CD8-positive, alpha-beta memory T cell (primary cell): Measurements from ENCODE around the gene EGFL7. TPM values are rescaled to one million over a fixed set of nuclear protein-coding genes. Genes with fewer than 3 reads are reported as not detected.

Experiments used
- CTCF ChIA-PET: fragments of 350-600 bp; sonication (Branson Sonifier 250); formaldehyde crosslinking; loops from one replicate; lab custom pipeline; 2021; ENCODE audit warnings: antibody characterized with exemption; lab: Charles Lee
- POLR2A ChIA-PET: fragments of 350-600 bp; sonication (Branson Sonifier 250); formaldehyde crosslinking; loops from one replicate; lab custom pipeline; 2021; ENCODE audit warnings: antibody characterized with exemption; lab: Charles Lee
- DNase-seq, 5 donors: peaks; one replicate each; pipeline versions ENCODE4 v3.0.0 to v3.0.0-alpha.2; 2020 to 2022; ENCODE audit warnings: mixed read lengths in 1 of 5
- H3K27ac ChIP-seq: one replicate; pipeline ENCODE4 v1.7.0; 2013; ENCODE audit warnings: low read depth, mild to moderate bottlenecking, low read length, moderate library complexity
- H3K27me3 ChIP-seq: 2 replicates; pipeline ENCODE4 v1.7.0; 2013; ENCODE audit warnings: low read length, mild to moderate bottlenecking; ENCODE audit not compliant: insufficient read depth, poor library complexity, severe bottlenecking
- H3K36me3 ChIP-seq: 2 replicates; pipeline ENCODE4 v1.7.0; 2013; ENCODE audit warnings: mild to moderate bottlenecking, low read length, moderate library complexity; ENCODE audit not compliant: insufficient read depth
- H3K4me1 ChIP-seq: 2 replicates; pipeline ENCODE4 v1.7.0; 2013; ENCODE audit warnings: mild to moderate bottlenecking, low read length, moderate library complexity; ENCODE audit not compliant: insufficient read depth
- H3K4me3 ChIP-seq: 2 replicates; pipeline ENCODE4 v1.7.0; 2013; ENCODE audit warnings: mild to moderate bottlenecking, low read length
- H3K9me3 ChIP-seq: 2 replicates; pipeline ENCODE4 v1.7.0; 2013; ENCODE audit warnings: mild to moderate bottlenecking, low read length
- H3K27ac Mint-ChIP-seq, 8 donors: one replicate each; pipeline ENCODE4 v1.8.0; 2020 to 2021; ENCODE audit warnings: mixed read lengths in 8 of 8, mild to moderate bottlenecking in 6 of 8, inconsistent platforms in 3 of 8, moderate library complexity in 3 of 8
- H3K27me3 Mint-ChIP-seq, 2 donors: one replicate each; pipeline ENCODE4 v1.8.0; 2020 to 2021; ENCODE audit warnings: mixed read lengths in 2 of 2, mild to moderate bottlenecking in 1 of 2, moderate library complexity in 1 of 2
- H3K36me3 Mint-ChIP-seq, 3 donors: one replicate each; pipeline ENCODE4 v1.8.0; 2020 to 2021; ENCODE audit warnings: mixed read lengths in 3 of 3, inconsistent platforms in 1 of 3, mild to moderate bottlenecking in 1 of 3
- H3K4me1 Mint-ChIP-seq, 3 donors: one replicate each; pipeline ENCODE4 v1.8.0; 2020 to 2021; ENCODE audit warnings: mixed read lengths in 3 of 3, inconsistent platforms in 1 of 3, mild to moderate bottlenecking in 1 of 3
- H3K4me3 Mint-ChIP-seq, 7 donors: one replicate each; pipeline ENCODE4 v1.8.0; 2020 to 2021; ENCODE audit warnings: mixed read lengths in 7 of 7, mild to moderate bottlenecking in 6 of 7, moderate library complexity in 4 of 7, inconsistent platforms in 2 of 7
- H3K9me3 Mint-ChIP-seq, 5 donors: one replicate each; pipeline ENCODE4 v1.8.0; 2020 to 2022; ENCODE audit warnings: mixed read lengths in 5 of 5, mild to moderate bottlenecking in 3 of 5, moderate library complexity in 2 of 5, inconsistent platforms in 1 of 5
- polyA plus RNA-seq: library from polyadenylated mRNA; unstranded; fragments of 300-500 nt; fragmentation: Illumina TruSeq; gene quantifications from one replicate; pipeline ENCODE4 v1.2.3, GENCODE V29; 2021
- total RNA-seq, 2 experiments: library from RNA; stranded (reverse); gene quantifications; one replicate each; pipeline ENCODE4 v1.2.3, GENCODE V29; 2021

The EGFL7 gene
- total and polyA plus RNA-seq, 3 experiments from 2014 or later = 0.40 to 0.95 (median 0.61) TPM

DNA sequence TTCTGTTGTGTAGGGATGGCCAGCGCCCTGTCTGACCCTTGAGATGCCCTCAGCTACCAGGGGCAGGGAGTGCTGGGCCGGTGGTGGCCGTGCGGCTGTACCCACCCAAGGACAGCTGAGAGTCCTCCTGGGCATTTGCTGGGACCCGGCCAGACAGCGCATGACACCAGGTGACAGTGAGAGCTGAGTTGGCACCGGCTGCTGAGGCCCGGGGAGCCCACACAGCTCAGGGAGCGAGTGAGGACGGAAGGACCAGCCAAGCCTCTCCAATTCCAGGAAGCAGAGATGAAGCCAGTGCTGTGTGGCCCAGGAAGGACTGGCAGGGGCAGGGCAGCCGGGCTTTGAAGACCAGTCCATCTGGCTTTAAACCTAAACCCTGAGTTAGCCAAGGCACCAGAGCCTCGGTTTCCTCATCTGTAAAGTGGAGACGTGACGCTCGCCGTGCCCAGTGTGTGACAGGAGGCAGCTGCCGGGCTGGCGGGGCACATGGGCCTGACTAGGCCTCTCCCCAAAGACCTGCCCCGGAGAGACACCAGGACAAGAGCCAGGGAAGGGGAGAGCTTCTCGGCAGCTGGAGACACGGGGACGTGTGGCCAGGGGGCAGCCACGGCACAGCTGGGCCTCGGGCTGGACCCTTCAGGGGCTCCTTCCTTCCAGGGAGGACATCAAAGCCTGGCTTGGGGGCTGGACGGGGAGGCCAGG lies 27.5 kb downstream of the EGFL7 start:
- H3K4me3 Mint-ChIP-seq = no peak overlapping the region
- H3K4me1 Mint-ChIP-seq = peaks cover 0 to 8% (median 2%) of the 10 kb centered on the region in 3 donors
- H3K9me3 ChIP-seq = no peaks in the 10 kb centered on the region
- no peaks in the 10 kb centered on the region for H3K36me3 Mint-ChIP-seq
- H3K27me3 Mint-ChIP-seq = peaks cover 0 to 8% of the 10 kb centered on the region in 2 donors
- no peak for DNase-seq
- ChIA-PET CTCF (interaction anchor here (1.1 to 1.8 kb wide), 2 partner anchors 11 to 205 kb away, joined by 3 to 4 read pairs; no protein-coding TSS in a partner anchor), POLR2A (interaction anchor here (0.5 kb wide), 1 partner anchor 10 kb away, joined by 3 read pairs; no protein-coding TSS in a partner anchor)
- no peak overlapping the region for H3K27ac ChIP-seq
- H3K36me3 ChIP-seq = no peaks in the 10 kb centered on the region
- no peaks in the 10 kb centered on the region for H3K9me3 Mint-ChIP-seq
- H3K27me3 ChIP-seq = no peaks in the 10 kb centered on the region
- H3K27ac Mint-ChIP-seq = no peak overlapping the region
- peaks cover 11% of the 10 kb centered on the region for H3K4me1 ChIP-seq
- H3K4me3 ChIP-seq = no peak overlapping the region

DNA sequence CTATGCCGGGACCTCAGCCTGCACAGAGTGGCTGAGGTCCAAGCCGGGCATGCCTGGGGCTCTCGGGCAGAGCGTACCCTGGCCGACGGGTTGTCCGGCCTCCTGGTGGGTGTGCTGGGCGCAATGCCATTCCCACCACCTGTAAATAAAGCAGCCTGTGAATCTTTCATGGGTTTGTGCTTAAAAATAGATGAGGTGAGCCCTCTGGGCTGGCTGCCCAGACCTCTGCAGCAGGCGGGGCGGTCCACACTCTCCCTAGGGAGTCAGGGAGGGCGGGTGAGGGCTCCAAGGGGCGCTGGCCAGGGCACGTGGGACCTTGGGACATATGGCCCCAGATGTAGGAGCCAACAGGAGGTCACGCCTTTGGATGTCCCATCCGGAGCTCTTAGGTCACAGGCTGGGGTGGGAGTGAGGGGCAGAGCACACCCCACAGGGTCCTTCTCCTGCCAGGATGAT lies 28.1 kb downstream of the EGFL7 start:
- H3K27ac Mint-ChIP-seq = no peak overlapping the region
- Histone ChIP-seq H3K4me1 (peaks cover 6% of the 10 kb centered on the region), H3K27ac (no peak overlapping the region), H3K27me3 (no peaks in the 10 kb centered on the region), H3K9me3 (no peaks in the 10 kb centered on the region), H3K4me3 (no peak overlapping the region), H3K36me3 (no peaks in the 10 kb centered on the region)
- no peak for DNase-seq
- ChIA-PET POLR2A (no interaction called here), CTCF (interaction anchor here (1.8 kb wide), 1 partner anchor 10 kb away, joined by 4 read pairs; no protein-coding TSS in a partner anchor)
- H3K4me3 Mint-ChIP-seq = no peak overlapping the region
- H3K4me1 Mint-ChIP-seq = peaks cover 0 to 6% (median 2%) of the 10 kb centered on the region in 3 donors
- no peaks in the 10 kb centered on the region for H3K9me3 Mint-ChIP-seq
- H3K36me3 Mint-ChIP-seq = no peaks in the 10 kb centered on the region
- peaks cover 0 to 8% of the 10 kb centered on the region in 2 donors for H3K27me3 Mint-ChIP-seq

DNA sequence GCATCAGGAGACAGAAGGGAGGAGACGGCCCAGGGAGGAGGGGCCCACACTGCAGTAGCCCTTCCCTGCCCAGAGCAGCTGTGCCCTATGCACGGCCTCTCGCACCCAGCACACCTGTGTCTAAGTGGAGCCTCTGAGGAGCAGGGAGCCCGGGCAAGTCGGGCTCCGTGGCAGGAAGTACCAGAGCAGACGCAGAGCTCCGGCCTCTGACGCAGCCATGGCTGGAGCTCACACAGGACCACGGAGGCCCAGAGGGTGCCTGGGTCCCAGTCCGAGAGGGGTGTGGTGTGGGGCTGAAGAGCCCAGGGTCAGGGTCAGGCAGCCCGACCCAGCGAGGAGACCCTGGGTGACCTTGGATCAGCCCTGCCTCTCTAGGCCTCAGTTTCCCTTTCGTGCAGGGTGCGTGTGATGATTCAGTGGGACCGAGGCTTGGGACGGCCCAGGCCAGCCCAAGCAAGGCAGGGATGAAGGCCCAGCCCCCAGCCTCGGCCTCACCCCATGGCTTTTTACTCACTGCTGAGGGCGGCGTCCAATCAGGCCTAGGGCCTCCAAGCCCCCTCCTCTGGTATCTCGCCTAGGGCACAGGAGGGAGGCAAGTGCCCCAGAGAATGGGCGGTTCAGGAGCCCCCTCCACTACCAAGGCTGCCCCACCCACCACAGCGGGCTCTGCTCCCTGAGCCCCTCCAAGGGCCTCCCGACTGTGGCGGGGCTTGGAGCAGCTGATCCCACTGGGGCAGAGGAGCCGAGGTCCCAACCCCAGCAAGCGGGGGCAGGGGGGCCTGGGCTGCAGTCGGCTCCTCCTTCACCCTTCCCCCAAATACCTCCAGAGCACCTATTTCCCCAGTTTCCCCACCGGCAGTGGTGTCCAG lies 28.8 kb downstream of the EGFL7 start:
- H3K27ac Mint-ChIP-seq = no peak overlapping the region
- Histone ChIP-seq H3K4me1 (no peaks in the 10 kb centered on the region), H3K27ac (no peak overlapping the region), H3K4me3 (no peak overlapping the region), H3K36me3 (no peaks in the 10 kb centered on the region), H3K9me3 (no peaks in the 10 kb centered on the region), H3K27me3 (no peaks in the 10 kb centered on the region)
- peaks cover 0 to 8% of the 10 kb centered on the region in 2 donors for H3K27me3 Mint-ChIP-seq
- no peak for DNase-seq
- no peak overlapping the region for H3K4me3 Mint-ChIP-seq
- ChIA-PET CTCF (interaction anchor here (0.6 to 1.8 kb wide), 2 partner anchors 9 to 41 kb away, joined by 3 to 4 read pairs; no protein-coding TSS in a partner anchor), POLR2A (no interaction called here)
- H3K9me3 Mint-ChIP-seq = no peaks in the 10 kb centered on the region
- H3K36me3 Mint-ChIP-seq = no peaks in the 10 kb centered on the region
- H3K4me1 Mint-ChIP-seq = no peaks in the 10 kb centered on the region

DNA sequence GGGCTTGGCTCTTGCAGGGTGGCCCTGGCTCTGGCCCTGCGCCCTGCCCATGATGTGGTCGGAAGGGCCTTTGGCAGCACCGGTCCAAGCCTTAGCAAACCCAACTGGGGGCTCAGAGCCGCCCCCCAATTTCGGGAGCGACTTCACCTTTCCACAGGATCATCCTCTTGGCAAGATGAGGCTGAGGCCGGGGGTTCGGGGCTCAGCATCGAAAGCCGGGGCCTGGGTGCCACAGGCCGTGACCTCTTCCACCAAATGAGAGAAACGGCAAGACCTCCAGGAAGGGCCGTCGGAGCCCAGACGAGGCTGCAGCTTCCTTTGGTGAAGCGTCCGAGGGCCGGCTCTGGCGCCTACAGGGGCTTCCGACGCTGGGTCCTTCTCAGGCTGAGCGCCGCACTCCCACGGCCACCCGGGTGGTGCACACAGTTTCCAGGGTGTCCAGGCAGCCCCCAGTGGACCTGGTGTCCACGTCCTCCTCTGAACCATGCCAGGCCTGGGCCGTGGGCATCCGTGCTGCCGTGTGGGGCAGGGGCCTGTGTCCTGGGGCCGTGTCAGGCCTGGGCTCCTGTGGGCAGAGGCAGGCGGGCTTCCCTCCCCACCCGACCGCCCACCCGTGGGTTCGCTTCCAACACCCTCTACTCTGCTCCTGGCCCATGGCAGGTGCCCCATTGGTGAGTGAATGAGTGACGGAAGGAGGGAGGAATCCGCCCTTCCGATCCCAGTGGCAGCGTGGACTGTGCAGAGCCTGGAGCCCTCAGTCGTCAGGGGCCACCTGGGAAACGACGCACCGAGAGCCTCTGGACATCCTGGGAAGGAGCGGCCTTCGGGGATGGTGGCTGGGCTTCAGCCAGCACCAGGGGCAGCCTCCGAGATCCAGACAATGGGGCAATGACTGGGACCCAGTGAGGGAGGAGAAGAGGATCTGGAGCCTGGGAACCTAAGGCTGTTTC lies 29.7 kb downstream of the EGFL7 start:
- no peaks in the 10 kb centered on the region for H3K4me1 ChIP-seq
- Mint-ChIP-seq H3K4me3 (no peak overlapping the region), H3K36me3 (no peaks in the 10 kb centered on the region), H3K27me3 (peaks cover 2 to 11% of the 10 kb centered on the region in 2 donors), H3K9me3 (no peaks in the 10 kb centered on the region), H3K4me1 (no peaks in the 10 kb centered on the region), H3K27ac (no peak overlapping the region)
- ChIA-PET POLR2A (no interaction called here), CTCF (no interaction called here)
- DNase-seq = no peak
- H3K9me3 ChIP-seq = no peaks in the 10 kb centered on the region
- H3K4me3 ChIP-seq = no peak overlapping the region
- no peaks in the 10 kb centered on the region for H3K36me3 ChIP-seq
- H3K27me3 ChIP-seq = no peaks in the 10 kb centered on the region
- no peak overlapping the region for H3K27ac ChIP-seq

GRCh38 chr9:136693135-136693489 lies 30.4 kb downstream of the EGFL7 start:
- H3K4me1 Mint-ChIP-seq = no peaks in the 10 kb centered on the region
- Histone ChIP-seq H3K27ac (no peak overlapping the region), H3K4me3 (no peak overlapping the region), H3K4me1 (no peaks in the 10 kb centered on the region), H3K9me3 (no peaks in the 10 kb centered on the region), H3K36me3 (no peaks in the 10 kb centered on the region), H3K27me3 (no peaks in the 10 kb centered on the region)
- CTCF ChIA-PET = no interaction called here
- no peaks in the 10 kb centered on the region for H3K9me3 Mint-ChIP-seq
- POLR2A ChIA-PET = no interaction called here
- H3K36me3 Mint-ChIP-seq = no peaks in the 10 kb centered on the region
- peaks cover 3 to 15% of the 10 kb centered on the region in 2 donors for H3K27me3 Mint-ChIP-seq
- H3K27ac Mint-ChIP-seq = no peak overlapping the region
- no peak for DNase-seq
- H3K4me3 Mint-ChIP-seq = no peak overlapping the region

GRCh38 chr9:136693490-136694162 lies 30.9 kb downstream of the EGFL7 start:
- Histone ChIP-seq H3K36me3 (no peaks in the 10 kb centered on the region), H3K4me3 (no peak overlapping the region), H3K4me1 (no peaks in the 10 kb centered on the region), H3K27me3 (no peaks in the 10 kb centered on the region), H3K27ac (no peak overlapping the region), H3K9me3 (no peaks in the 10 kb centered on the region)
- ChIA-PET CTCF (no interaction called here), POLR2A (no interaction called here)
- H3K4me3 Mint-ChIP-seq = no peak overlapping the region
- no peak overlapping the region for H3K27ac Mint-ChIP-seq
- no peaks in the 10 kb centered on the region for H3K9me3 Mint-ChIP-seq
- H3K36me3 Mint-ChIP-seq = no peaks in the 10 kb centered on the region
- DNase-seq = no peak
- H3K27me3 Mint-ChIP-seq = peaks cover 7 to 15% of the 10 kb centered on the region in 2 donors
- no peaks in the 10 kb centered on the region for H3K4me1 Mint-ChIP-seq

DNA sequence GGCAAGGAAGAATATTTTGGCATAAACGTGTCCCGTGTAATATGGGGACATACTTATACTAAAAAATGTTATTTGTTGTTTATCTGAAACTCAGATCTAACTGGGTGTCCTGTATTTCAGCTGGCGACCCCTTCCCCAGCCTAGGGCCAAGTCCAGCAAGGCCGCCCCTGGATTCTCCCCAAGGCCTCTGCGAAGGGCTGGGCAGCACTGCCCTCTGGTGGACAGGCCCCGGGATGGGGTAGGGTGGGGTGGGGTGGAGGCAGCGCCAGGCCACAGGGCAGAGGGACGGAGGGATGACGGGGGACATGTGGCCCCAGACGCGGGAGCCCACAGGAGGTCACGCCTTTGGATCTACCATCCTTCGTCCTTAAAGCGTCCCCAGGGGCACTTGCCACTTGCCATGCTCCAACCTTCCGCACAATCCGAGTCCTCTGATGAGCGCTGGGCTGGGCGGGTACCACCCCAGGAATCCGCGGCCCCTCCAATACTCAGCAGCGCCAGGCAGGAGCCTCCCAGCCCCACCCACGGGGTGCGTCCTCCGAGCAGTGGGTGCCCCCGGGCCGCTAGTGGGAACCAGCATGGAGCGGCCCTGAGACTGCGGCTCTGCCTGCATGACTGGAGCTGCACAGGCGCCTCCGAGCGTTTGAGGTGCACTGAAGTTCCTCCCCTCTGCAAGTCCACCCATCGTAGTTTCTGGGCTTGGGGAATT lies 31.6 kb downstream of the EGFL7 start:
- no peak overlapping the region for H3K27ac ChIP-seq
- no peak overlapping the region for H3K4me3 Mint-ChIP-seq
- DNase-seq = no peak
- no peaks in the 10 kb centered on the region for H3K36me3 Mint-ChIP-seq
- no peaks in the 10 kb centered on the region for H3K36me3 ChIP-seq
- peaks cover 0 to 1% (median 0%) of the 10 kb centered on the region in 3 donors for H3K4me1 Mint-ChIP-seq
- H3K27ac Mint-ChIP-seq = no peak overlapping the region
- no peaks in the 10 kb centered on the region for H3K9me3 ChIP-seq
- CTCF ChIA-PET = no interaction called here
- POLR2A ChIA-PET = no interaction called here
- H3K4me3 ChIP-seq = no peak overlapping the region
- H3K4me1 ChIP-seq = no peaks in the 10 kb centered on the region
- peaks cover 9 to 15% of the 10 kb centered on the region in 2 donors for H3K27me3 Mint-ChIP-seq
- no peaks in the 10 kb centered on the region for H3K9me3 Mint-ChIP-seq
- no peaks in the 10 kb centered on the region for H3K27me3 ChIP-seq
